GM19467 (cell line): ENCODE results near the gene PKD1.

ENCODE experiments used
- ATAC-seq: cut with Tn5 transposase; IDR thresholded peaks from one replicate; pipeline ENCODE4 v1.9.1; 2021; ENCODE audit warnings: mild to moderate bottlenecking, moderate library complexity; ENCODE audit not compliant: unreplicated experiment

The PKD1 gene

DNA sequence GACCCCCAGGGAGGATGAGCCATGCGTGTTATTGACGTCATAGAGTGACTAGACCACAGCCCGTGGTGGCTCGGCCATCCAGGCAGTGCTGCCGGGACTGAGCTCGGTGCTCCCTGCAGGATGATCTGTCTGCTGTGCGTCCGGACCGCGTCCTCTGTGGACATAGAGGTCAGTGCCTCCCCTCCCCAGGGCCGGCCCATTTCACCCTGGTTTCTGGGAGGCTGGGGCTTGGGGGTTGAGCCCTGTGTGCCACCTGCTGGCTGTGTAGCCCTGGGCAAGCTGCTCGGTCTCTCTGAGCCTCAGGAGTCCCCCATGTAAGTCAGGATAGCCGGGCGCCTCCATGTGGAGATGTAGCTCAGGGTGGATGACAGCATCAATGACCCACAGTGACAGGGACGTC lies 79.6 kb downstream of the PKD1 start:
- no peak for ATAC-seq

DNA sequence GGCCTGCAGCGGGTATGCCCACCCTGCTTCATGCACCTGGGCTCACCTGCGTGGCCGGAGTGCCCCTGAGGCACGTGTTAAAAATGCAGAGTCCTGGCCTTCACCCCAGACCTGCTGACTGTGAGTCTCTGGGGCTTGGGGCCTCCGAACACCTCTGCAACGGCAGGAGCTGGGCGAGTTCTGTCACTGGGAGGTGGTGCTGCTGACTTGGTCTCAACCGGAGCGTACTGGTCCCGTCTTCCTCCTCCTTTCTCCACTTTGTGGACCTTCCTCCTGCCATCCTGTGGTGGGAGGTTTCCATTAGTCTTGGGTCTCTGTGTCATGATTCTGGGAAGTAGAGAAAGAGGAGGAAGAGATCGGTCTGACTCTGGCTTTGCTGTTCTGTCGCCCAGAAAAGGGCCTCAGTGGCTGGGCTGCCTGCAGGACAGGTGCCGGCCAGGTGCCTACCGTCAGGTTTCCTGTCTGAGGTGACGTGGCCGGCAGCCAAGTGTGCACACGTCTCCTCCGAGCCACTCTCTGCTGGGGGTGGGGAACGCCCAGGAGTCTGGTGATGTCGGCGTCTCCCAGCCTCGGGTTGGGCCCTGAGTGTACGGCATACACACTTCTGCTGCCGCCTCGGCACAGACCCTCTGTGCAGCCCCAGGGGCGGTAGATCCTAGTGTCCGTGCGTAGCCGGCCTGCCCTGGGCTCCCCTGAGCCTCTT lies 81.0 kb downstream of the PKD1 start:
- ATAC-seq: no peak

DNA sequence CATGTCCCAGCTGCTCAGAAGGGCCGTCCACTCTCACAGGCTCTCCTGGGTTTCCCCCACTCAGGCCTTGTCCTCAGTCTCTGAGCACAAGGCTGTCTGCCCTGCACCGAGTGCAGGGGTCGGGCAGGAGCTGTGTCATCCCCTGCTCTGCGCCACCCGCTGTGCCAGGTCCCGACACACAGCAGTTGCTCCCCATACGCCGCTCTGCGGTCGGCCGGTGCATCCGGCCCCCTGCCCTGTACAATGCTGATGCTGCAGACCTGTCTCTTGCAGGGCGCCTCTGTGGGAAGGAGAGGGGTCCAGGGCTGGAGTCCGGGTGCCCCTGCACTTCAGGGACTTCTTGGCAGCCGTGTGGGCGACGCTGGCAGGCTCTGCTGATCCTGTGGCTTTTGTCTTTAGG lies 81.8 kb downstream of the PKD1 start:
- no peak for ATAC-seq

DNA sequence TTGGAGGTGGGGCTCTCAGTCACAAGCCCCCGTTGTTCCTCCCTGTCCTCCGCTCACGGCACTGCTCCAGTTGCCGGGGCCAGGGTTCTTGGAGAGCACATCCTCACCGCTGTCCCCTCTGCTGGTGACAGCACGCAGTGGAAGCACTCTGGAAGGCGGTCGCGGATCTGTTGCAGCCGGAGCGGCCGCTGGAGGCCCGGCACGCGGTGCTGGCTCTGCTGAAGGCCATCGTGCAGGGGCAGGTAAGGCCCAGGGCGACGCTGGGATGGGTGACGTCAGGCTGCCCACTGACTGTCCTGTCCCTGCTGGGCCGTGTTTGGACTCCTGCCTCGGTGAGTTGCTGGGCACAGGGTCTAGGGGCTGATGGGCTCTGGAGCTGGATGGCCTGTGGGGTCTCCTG lies 82.5 kb downstream of the PKD1 start:
- ATAC-seq: no peak

DNA sequence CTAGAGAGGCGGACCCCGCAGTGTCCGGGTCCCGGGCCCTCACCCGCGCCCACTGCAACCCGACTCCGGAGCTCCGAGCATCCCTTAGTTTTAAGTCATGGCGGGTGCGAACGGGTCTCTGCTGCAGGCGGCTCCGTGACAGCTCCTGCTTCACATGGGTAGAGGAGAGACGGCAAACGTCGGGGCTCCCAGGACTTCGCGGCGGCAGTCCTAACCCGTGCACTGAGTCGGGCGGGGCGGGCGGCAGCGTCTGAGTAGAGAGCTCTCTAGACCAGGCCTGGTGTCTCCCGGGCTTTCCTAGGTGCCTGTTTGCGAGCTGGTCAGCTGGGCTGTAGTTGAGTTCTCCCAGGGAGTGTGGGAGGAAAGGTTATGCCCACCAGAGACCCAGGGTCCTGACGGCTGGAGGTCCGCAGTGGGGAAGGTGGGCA lies 87.6 kb downstream of the PKD1 start:
- ATAC-seq: no peak

DNA sequence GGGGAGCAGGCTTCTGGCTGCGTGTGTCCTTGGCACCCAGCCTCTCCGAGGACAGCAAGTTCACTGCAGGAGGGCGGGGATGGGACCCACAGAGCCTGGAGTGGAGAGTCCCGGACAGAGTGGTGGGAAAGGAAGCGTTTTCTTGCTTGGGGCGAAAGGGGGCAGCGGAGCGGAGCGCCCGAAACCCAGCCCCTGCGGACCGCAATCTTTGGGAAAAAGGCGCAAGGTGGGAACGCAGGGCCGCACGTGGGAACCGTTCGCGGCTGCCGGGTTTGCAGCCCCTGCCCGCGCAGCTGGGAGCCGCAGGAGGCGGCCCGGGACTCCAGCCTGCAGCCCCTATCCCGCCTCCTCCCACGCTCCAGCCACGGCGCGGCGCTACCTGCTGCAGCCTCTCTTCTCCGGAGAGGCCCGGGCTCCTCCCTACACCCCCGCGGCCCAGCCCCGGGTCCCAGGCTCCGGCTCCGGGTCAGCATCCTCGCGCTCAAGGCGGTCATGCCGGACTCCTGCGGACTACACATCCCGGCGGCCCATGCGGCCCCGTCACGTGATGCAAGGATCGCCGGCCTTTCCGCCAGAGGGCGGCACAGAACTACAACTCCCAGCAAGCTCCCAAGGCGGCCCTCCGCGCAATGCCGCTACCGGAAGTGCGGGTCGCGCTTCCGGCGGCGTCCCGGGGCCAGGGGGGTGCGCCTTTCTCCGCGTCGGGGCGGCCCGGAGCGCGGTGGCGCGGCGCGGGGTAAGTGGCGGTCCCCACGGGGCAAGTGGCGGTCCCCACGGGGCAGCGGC lies 88.2 kb downstream of the PKD1 start, which contains the start of the genes NTHL1 and TSC2:
Gene NTHL1 (minus strand): TSS at position 505 of the 786 bp plus-strand sequence. CDS start 11 bp downstream, at position 494.
Gene TSC2 (plus strand): TSS at position 656 of the 786 bp plus-strand sequence. CDS start 631 bp downstream, outside the sequence.
- peak; percentile 83 for ATAC-seq

DNA sequence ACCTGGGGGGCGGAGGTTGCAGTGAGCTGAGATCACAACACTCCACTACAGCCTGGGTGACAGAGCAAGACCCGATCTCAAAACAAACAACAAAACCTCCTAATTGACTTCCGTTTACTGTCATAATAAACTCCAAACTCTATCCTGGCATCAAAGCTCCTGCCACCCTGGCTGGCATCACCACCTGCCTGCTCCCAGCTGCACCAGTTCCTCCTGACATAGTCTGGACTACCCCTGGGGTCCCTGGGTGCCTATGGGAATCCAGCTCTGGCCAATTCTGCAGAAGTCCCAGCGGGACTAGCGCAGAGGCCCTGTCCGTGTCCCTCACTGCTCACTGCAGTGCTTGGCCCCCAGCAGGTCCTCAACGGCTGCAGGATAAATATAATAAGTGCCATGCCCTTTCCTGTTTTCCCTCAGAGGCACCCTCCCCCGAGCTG lies 88.8 kb downstream of the PKD1 start:
- no peak for ATAC-seq

DNA sequence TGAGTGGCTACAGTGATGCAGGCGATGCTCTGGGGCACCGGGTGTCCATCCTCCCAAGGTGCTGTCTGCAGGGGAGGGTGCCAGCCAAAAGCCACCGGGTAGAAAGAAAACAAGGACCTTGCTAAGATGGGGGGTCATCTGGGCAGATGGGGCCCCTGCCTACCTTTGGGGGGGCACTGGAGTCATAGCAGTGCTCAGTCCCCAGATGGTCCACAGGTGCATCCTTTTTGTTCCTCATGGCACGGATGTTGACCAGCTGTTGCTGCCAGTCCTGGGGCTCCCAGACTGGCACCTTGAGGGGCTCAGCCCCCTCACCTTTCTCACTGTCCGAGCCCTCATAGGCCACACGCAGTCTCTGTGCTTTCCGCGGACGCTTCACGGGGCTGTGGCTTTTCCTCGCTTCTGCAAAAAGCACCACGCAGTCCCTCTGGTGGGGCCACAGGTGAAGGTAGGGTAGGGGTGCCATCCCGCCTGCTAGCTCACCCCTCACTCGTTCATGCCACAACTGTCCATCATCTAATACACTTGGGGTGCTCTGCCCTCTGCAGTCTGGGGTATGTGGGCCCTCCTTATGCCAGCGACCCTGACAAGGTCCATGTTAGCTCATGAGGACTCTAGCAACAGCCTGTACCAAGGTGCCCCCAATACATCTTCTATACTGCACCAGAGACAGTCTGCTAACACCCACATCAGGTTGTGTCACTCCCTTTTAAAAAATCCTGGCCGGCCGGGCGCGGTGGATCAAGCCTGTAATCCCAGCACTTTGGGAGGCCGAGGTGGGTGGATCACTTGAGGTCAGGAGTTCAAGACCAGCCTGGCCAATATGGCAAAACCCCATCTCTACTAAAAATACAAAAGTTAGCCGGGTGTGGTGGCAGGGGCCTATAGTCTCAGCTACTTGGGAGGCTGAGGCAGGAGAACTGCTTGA lies 89.5 kb downstream of the PKD1 start:
- no peak for ATAC-seq

DNA sequence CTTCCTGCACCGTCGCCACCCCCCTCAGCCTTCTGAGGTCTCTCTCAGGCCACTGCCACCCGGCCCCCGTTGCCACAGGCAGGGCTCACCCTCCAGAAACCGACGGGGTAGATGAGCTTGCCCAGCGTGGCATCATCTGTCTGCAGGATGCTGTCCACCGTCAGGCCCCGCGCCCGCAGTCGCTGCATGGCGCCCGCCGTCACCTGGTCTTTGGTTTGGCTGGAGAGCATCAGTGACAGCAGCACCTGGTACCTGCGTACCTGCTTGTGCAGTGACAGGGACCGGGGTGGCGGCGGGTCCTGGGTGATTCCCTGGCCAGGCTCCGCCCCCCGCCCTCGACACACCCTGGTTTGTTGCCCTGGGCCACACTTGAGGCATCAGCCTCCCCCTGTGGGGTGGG lies 91.2 kb downstream of the PKD1 start:
- no peak for ATAC-seq

DNA sequence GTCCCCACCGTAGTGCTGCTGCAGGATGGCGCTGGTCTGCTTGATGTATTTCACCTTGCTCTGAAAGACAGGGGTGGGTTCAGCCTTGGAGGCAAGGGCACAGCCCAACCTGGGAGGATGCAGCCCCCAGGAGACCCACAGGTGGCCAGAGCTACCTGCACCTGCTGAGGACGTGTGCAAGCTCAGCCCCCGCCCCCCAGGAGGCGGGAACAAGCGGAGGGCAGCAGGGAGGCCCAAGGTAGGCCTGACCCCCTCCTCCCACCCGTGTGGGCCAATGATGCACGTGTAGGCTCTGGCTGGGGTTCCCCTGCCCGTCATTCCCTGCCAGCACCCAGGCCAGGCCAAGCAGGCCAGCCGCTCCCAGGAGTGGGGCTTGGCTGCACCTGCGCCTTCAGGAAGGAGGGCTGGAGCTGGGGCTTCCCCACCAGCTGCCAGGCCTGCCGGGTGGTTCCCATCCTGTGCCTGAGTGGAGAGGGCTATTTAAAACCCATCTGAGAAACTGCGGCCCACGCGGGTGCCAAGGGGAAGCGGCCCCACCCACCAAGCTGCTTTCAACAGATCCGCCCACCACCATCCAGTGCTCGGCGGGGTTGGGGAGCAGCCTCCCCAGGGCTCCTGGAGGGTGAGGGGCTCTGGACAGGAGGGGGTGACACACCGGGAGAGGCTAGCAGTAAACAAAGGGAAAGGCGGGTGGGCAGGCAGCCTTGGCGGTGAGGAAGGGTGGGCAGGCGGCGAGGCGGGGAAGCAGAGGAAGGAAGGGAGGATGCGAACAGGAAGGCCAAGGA lies 91.8 kb downstream of the PKD1 start:
- no peak for ATAC-seq

DNA sequence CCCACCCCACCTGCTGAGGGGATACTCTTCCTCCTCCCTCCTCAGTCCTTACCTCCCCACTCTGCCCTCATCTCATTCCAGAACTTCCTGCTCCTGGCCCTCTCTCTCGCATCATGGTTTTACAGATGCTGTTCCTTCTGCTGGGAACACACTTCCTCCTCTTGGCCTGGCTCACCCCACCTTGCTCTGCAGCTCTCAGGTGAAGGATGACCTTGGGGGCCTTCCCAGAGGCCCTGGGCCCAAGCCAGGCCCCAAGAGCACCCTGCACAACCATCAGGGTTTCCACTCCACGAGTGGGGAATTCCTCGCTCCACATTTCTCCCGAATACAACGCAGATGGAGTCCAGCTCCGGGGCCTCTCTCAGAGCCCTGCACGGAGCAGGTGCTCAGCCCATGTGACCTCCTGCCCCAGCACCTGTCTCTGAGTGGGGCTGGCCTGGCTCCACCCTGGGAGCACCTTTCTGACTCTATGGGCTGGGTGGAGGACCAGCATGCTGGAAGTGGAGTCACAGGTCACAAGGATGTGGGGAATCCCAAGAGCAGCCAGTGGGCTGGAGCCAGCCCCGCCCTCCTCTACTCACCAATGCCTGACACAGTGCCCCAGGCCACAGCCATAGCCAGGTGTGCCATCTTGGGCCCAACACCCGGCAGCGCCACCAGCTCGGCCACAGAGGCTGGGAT lies 92.6 kb downstream of the PKD1 start:
- no peak for ATAC-seq

DNA sequence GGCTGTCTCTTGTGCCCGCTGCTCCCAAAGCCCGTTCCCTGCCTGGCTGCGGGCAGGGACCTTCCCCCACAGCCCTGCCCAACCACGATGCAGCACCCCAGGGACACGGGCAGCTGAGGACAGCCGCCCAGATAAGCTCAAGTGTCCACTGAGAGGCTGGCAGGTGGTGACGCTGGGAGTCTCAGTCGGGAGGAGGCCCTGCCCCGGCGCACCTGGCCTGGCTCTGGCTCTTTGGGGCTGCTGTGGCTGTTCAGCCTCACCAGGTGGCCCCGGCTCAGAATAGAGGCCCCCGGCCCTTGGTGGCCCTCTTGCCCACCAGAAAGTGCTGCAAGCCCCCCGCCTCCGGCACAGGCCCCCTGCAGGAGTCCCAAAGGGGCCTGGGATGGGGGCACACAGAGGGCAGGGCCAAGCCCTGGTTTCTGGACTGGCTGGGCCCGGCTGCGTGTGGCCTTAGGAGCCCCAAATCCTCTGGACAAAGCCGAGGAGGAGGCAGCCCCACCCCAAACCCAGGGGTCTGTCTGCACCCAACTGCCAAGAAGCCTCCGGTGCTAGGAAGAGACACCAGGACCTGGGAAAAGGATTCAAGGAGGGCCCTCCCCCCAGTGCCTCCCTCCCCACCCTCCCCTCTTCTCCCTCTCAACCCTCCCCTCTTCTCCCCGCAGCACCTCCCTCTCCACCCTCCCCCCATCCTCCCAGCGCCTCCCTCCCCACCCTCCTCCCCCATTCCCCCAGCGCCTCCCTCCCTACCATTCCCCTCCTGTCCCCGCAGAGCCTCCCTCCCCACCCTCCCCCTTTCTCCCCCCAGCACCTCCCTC lies 93.3 kb downstream of the PKD1 start:
- no peak for ATAC-seq

DNA sequence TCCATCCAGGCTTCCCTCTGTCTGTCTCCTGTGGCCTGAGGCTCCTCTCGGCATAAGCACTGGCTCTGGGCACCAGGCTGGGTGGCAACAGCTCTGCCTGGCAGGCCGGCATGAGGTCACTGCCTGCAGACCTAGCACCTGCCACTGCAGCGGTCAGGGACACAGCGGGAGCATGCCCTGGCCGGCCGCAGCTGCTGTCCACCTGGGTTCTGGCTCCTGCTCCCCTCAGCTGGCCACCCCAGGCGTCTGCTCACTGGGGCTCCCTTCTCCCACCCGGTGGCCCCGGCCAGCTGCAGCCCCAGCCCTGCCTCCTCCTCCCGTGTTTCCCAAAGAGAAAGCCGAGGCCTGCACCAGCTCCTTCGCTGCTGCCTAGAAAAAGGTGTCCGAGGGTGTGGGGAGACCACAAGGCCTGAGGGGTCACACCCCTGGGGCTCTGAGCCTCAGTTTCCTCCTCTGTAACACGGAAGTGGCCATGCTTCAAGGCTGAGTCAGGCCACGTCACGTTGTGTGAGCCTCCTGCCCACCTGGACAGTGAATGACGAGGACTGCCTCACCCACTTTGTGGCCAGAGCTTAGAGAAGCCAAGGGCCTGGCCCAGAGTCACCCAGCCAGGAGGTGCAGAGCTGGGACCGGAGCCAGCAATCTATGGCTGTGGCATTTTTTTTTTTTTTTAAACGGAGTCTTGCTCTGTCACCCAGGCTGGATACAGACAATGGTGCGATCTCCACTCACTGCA lies 94.7 kb downstream of the PKD1 start:
- no peak for ATAC-seq

DNA sequence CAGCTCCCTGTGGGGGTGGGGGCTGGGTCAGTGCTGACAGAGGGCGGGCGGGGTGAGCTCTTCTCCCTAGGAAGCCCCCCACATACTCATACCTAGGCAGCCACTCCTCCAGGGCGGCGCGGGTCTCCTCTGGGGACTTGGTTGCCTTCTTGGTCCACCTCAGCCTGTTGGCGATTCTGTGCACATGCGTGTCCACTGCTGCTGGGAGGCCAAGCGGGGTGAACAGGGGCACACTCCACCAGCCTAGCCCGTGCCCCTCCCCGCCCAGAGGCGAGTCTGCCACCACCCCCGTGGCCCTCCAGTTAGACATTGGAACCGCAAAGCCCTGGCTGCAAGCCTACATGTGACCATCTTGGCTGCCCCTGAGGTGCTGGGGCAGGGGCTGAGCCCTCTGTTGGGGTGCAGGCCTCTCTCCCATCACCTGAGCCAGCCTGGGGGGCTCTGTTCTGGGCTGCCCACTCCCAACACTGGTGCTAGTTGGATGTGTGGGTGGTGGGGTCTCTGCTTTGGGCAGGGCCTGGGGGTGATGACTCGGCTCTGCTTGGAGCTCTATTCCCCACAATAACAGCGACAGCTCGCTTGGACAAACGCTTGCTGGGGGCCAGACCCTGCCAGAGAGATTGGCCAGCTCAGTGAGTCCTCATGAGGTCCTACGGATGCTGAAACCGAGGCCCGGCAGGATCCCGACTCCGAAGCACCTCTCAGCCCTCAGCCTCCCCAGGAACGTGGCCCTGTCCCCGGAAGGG lies 95.5 kb downstream of the PKD1 start:
- no peak for ATAC-seq

DNA sequence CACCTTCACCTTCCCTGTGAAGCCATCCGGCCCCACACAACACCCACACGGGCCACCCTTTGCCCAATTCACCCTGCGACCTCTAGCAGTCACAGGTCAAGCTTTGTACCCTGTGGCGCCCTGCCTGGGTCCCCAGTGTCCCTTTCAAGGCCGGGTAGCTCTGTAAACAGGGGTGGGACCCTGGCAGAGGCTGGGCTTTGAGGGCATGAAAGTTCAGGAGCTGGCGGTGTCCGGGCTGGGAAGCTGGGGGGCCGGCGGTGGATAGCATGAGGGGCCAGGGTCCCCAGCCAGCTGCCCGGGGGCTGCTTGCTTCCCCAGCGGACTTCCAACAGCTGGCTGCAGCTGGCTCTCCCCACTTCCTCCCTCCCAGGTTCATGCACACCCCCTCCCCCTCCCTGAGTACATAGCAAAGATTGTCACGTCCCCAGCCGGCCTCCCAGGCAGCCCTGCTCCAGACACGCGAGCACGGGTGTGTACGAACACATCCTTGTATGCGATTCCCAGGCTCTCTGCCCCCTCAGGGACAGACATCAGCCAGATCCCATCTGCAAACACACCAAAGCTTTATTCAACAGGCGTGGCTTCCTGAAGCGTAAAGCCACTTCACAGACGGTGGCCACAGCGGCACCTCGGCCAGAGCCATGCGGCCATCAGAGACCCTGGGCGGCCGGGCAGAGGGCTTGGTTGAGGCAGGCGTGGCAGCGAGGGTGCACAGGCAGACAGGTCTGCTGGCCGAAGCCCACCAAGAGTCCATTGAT lies 96.2 kb downstream of the PKD1 start:
- no peak for ATAC-seq
